Vagina (tissue), 2 donors: Measurements from ENCODE around the gene VDAC2.
"Not testable (repeated sequence)": the region's sequence is repeated elsewhere in the genome, so short reads cannot be mapped to it uniquely, and the experiment has no call there.

Experiments used
- POLR2AphosphoS5 ChIP-seq, 2 donors: sonication (generic); formaldehyde crosslinking; IDR thresholded peaks; one replicate each; pipeline ENCODE4 v1.9.0; 2017; ENCODE audit warnings: antibody characterized with exemption in 2 of 2, mild to moderate bottlenecking in 2 of 2, low read depth in 1 of 2; ENCODE audit not compliant: insufficient read depth in 1 of 2
- TF ChIP-seq, protein P1 (sequence below), 3 experiments: fragments of 450-650 bp in 2 of 3; fragments of 200-600 bp in 1 of 3; sonication (generic) in 1 of 3; IDR thresholded peaks; one replicate each; pipeline ENCODE4 v1.5.1; 2017 to 2019; ENCODE audit warnings: antibody characterized with exemption in 3 of 3, mild to moderate bottlenecking in 2 of 3, moderate library complexity in 2 of 3

DNA sequence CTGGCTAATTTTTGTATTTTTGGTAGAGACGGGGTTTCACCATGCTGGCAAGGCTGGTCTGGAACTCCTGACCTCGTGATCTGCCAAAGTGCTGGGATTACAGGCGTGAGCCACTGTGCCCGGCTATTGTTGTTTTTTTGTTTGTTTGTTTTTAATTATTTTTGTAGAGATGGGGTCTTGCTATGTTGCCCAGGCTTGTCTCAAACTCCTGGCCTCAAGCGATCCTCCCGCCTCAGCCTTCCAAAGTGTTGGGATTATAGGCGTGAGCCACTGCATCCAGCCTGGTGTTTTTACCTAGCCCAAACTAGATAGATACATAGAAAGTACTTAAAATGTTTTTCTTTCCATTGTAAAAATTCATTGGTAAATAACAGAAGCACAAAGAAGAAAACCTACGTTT lies 10.9 kb downstream of the VDAC2 start:
- not testable (repeated sequence) for TF ChIP-seq POLR2AphosphoS5 (IDR thresholded peaks at IDR 0.05; ENCODE audit: insufficient read depth in 1 of 2, low read depth in 1 of 2)
- TF ChIP-seq, protein P1, sequence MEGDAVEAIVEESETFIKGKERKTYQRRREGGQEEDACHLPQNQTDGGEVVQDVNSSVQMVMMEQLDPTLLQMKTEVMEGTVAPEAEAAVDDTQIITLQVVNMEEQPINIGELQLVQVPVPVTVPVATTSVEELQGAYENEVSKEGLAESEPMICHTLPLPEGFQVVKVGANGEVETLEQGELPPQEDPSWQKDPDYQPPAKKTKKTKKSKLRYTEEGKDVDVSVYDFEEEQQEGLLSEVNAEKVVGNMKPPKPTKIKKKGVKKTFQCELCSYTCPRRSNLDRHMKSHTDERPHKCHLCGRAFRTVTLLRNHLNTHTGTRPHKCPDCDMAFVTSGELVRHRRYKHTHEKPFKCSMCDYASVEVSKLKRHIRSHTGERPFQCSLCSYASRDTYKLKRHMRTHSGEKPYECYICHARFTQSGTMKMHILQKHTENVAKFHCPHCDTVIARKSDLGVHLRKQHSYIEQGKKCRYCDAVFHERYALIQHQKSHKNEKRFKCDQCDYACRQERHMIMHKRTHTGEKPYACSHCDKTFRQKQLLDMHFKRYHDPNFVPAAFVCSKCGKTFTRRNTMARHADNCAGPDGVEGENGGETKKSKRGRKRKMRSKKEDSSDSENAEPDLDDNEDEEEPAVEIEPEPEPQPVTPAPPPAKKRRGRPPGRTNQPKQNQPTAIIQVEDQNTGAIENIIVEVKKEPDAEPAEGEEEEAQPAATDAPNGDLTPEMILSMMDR (IDR thresholded peaks at IDR 0.05) = not testable (repeated sequence)
